AG04449 (cell line): Measurements from ENCODE around the gene IMPG1.

ENCODE experiments used
- CTCF ChIA-PET: fragments of 350-600 bp; formaldehyde crosslinking; extraction: SDS; loops from one replicate; lab custom pipeline; 2021; ENCODE audit warnings: antibody characterized with exemption; lab: Yijun Ruan, JAX
- POLR2A ChIA-PET: fragments of 400-600, 350-600 bp; formaldehyde crosslinking; extraction: SDS; loops from one replicate; lab custom pipeline; 2020; ENCODE audit warnings: antibody characterized with exemption, inconsistent platforms; lab: Yijun Ruan, JAX
- DNase-seq: peaks from one replicate; pipeline ENCODE4 v3.0.0-alpha.2; 2010; ENCODE audit warnings: low read depth, low spot score
- H3K4me3 ChIP-seq: 2 replicates; pipeline ENCODE4 v1.5.1; 2011; ENCODE audit warnings: low read depth, mild to moderate bottlenecking, control low read depth, low read length
- CTCF ChIP-seq: IDR thresholded peaks from one replicate; pipeline ENCODE4 v1.5.1; 2011; ENCODE audit warnings: mild to moderate bottlenecking, moderate library complexity, low read length, control low read depth, inconsistent platforms; ENCODE audit not compliant: insufficient read depth; ENCODE audit errors: missing control alignments

IMPG1 gene

DNA sequence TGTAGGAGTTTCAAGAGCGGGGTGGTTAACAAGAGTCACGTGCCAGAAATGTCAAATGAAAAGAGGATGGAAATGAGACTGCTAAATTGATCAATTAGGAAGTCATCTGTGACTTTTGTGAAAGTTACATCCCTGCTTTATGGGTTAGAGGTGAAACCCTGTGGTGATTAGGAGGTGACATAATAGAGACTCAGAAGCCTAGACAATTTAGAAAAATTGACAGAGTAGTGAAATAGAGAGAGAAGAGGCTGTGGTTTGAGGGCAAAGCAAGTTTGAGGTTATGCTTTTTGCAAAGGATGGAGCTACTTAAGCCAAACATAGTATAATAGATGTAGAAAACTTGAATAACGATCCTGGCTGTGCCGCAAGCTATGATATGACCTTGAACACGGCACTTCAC is 71.8 kb downstream of the IMPG1 start:
- no peak for DNase-seq
- TF ChIP-seq CTCF: no peak
- ChIA-PET CTCF (no interaction called here), POLR2A (no interaction called here)
- no peak overlapping the region for H3K4me3 ChIP-seq

DNA sequence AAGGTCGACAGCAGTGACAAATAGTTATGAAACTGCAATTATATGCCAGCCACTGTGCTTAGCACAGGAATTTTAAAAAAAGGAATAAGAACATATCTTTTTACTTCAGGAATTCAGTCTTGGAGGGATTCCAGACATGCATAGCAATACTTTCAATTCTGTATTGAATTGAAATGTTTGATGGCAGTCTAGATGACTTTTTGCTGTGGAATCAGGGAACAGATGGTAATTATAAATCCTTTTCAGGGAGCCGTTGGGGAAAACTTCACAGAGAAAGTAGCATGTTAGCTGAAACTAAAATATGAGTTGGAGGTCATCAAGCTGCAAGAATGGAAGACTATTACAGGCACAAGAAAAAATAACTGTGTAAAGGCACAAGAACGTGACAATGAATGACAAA is 74.8 kb downstream of the IMPG1 start:
- ChIA-PET POLR2A (no interaction called here), CTCF (no interaction called here)
- DNase-seq: no peak
- no peak overlapping the region for H3K4me3 ChIP-seq
- TF ChIP-seq CTCF: no peak

DNA sequence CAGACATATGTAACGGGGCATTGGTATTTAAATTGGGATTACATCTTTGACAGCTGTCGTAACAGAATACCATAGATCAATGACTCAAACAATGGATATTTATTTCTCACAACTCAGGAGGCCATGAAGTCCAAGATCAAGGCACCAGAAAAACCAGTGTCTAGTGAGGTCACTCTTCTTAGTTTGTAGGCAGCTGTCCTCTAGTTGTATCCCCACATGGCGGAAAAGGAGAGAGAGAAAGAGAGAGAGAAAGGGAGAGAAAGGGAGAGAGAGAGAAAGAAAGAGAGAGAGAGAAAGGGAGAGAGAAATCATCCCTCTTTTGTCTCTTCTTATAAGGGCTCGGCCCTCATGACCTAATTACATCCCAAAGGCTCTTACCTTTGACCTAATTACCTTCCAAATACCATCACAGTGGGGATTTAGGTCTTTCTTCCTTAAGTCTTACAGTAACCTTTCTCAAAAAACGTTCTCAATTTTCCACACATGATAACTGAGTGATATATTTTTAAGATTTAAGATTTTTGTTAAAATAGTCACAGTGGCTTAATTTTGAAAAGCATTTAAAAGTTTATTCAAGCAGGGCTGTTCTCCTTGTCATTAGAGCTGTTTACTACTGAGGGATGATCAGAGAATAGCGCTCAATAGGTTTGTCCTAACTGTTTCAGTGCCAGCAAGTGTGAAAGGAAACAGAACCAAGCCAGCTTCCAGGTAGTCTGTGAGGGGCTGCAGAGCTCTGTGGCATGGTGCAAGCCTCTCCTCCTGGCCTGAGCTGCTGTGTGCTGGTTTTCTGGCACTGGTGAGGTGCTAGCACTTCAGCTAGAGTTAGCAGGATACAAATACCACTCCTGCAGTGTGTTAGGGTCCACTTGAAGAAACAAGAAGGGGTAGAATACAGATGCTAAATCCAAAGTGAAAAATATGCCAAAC is 79.0 kb downstream of the IMPG1 start:
- POLR2A ChIA-PET: no interaction called here
- no peak for TF ChIP-seq CTCF
- no peak for DNase-seq
- H3K4me3 ChIP-seq: no peak overlapping the region
- CTCF ChIA-PET: no interaction called here

DNA sequence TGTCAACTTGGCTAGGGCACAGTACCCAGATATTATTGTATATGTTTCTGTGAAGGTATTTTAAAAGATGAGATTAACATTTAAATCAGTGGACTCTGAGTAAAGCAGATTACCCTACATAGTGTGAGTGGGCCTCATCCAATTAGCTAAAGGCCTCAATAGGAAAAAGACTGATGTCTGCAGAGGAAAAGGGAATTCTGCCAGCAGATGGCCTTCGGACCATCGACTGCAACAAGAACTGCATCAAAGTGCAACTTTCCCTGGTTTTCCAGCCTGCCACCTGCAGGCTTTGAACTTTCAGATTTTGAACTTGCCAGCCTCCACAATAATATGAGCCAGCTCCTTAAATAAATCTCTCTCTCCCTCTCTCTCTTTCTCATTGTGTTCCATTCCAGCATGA is 80.5 kb downstream of the IMPG1 start:
- ChIA-PET CTCF (interaction anchor here (1.2 kb wide), 1 partner anchor 98 kb away, joined by 3 read pairs; no protein-coding TSS in a partner anchor), POLR2A (no interaction called here)
- H3K4me3 ChIP-seq: no peak overlapping the region
- TF ChIP-seq CTCF: no peak
- no peak for DNase-seq

DNA sequence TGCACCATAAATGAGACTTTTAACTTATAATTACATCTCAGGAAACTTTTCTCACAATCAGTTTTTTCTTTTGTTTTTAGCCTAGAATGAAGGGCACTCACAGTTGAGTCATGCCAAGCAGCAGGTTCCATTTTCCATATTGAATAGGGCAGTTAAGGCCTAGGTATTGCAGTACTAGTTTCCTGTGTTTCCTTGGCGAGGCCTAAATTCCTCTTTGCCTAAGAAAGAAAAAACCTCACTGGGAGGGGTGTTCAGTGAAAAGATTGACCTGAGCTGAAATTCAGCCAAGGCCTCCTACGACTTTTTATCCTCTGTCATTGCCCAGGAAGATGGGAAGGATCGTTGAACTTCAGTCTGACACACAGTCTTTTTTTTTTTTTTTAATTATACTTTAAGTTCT is 85.5 kb downstream of the IMPG1 start:
- CTCF ChIA-PET: no interaction called here
- H3K4me3 ChIP-seq: no peak overlapping the region
- DNase-seq: no peak
- no peak for TF ChIP-seq CTCF
- POLR2A ChIA-PET: no interaction called here

- no peak for TF ChIP-seq CTCF
- no peak overlapping the region for H3K4me3 ChIP-seq
- ChIA-PET POLR2A (no interaction called here), CTCF (no interaction called here)
- no peak for DNase-seq
Measured at GRCh38 chr6:75975904-75976303, 96.6 kb downstream of the IMPG1 start.
